AG10803 (cell line): Measurements from ENCODE around the gene BTRC.
A peak's percentile ranks its signal among the peaks of the same experiment; 100 is the strongest.

ENCODE experiments used
- DNase-seq: peaks from one replicate; pipeline ENCODE4 v3.0.0; 2010; ENCODE audit warnings: low read depth
- H3K4me3 ChIP-seq: 2 replicates; pipeline ENCODE4 v1.5.1; 2011; ENCODE audit warnings: mild to moderate bottlenecking, low read length, control low read depth
- CTCF ChIP-seq: conservative IDR thresholded peaks from 2 replicates; pipeline ENCODE4 v1.5.1; 2011; ENCODE audit warnings: mild to moderate bottlenecking, low read length, control low read depth, inconsistent platforms

The BTRC gene

GRCh38 chr10:101512738-101513137 lies 158.8 kb downstream of the BTRC start:
- H3K4me3 ChIP-seq = no peak overlapping the region
- TF ChIP-seq CTCF = no peak
- peak; percentile 58 for DNase-seq

- no peak for TF ChIP-seq CTCF
Observed at GRCh38 chr10:101513733-101514132, 159.8 kb downstream of the BTRC start.

GRCh38 chr10:101525848-101526247 lies 171.9 kb downstream of the BTRC start:
- TF ChIP-seq CTCF = no peak
- H3K4me3 ChIP-seq = no peak overlapping the region
- no peak for DNase-seq

More at GRCh38 chr10:101513733-101514132, 159.8 kb downstream of the BTRC start:
- DNase-seq = no peak
- H3K4me3 ChIP-seq = no peak overlapping the region

- no peak for DNase-seq
- TF ChIP-seq CTCF = no peak
- no peak overlapping the region for H3K4me3 ChIP-seq
Observed at GRCh38 chr10:101529207-101529606, 175.2 kb downstream of the BTRC start.

- no peak for TF ChIP-seq CTCF
- no peak overlapping the region for H3K4me3 ChIP-seq
- no peak for DNase-seq
Observed at GRCh38 chr10:101529725-101530553, 176.0 kb downstream of the BTRC start.

- TF ChIP-seq CTCF = no peak
- DNase-seq = no peak
- H3K4me3 ChIP-seq = no peak overlapping the region
Observed at GRCh38 chr10:101535949-101536348, 182.0 kb downstream of the BTRC start.

- H3K4me3 ChIP-seq = no peak overlapping the region
- peak; percentile 62 for TF ChIP-seq CTCF
- DNase-seq = peak; percentile 21
Observed at GRCh38 chr10:101536800-101537199, 182.8 kb downstream of the BTRC start.
